Measurements from ENCODE around the gene RNF212B. TPM values are rescaled to one million over a fixed set of nuclear protein-coding genes. Genes with fewer than 3 reads are reported as not detected.
A peak's percentile ranks its signal among the peaks of the same experiment; 100 is the strongest.

Gene RNF212B
- total and polyA plus RNA-seq, 2 of the 13 experiments (the other 11 are each of a cell fraction or from before 2014, with no cell fraction given): 0.05 TPM; not detected in 1

DNA sequence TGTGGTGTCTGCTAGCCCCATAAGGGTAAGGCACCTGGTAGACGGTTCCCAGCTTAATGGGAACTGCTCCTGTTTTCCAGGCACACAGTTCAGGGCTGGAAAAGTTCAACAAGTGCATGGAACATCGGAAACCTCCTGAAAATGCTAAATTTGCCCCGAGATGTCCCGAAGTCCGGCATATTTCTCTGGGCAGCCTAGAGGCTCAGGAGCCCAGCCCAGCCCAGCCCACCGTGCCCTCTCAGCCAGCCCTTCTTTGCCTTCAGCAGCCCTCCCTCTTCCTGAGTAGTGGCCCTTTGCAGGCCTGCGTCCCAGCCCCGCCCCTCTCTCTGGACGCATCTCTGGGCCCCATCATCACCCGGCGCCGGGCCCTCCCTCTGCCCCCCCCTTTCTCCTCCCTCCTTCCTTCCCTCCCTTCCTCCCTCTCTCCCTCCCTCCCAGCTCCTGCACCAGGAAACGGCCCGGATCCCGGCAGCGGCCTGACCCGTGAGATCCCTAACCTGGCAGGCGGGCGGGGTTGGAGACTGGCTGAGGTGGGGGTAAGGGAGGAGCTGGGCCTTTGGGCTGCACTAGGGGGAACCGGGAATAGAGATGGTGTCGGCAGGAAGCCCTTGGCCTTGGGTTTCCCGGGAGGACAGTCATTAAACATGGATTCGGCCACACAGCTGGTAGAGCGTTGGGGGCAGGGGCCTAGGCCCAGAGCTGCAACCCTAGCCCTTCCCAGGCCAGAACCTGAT lies 68.8 kb downstream of the RNF212B start, which contains the start of gene BCL2L2 (continued):
- TF ChIP-seq, protein P1, sequence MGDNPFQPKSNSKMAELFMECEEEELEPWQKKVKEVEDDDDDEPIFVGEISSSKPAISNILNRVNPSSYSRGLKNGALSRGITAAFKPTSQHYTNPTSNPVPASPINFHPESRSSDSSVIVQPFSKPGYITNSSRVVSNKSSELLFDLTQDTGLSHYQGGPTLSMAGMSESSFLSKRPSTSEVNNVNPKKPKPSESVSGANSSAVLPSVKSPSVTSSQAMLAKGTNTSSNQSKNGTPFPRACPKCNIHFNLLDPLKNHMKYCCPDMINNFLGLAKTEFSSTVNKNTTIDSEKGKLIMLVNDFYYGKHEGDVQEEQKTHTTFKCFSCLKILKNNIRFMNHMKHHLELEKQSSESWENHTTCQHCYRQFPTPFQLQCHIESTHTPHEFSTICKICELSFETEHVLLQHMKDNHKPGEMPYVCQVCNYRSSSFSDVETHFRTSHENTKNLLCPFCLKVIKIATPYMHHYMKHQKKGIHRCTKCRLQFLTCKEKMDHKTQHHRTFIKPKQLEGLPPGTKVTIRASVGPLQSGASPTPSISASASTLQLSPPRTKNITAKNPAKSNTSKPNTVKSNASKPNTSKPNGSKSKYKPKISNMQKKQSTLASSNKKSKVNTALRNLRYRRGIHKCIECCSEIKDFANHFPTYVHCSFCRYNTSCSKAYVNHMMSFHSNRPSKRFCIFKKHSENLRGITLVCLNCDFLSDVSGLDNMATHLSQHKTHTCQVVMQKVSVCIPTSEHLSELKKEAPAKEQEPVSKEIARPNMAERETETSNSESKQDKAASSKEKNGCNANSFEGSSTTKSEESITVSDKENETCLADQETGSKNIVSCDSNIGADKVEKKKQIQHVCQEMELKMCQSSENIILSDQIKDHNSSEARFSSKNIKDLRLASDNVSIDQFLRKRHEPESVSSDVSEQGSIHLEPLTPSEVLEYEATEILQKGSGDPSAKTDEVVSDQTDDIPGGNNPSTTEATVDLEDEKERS (CRISPR knock-in tag; IDR thresholded peaks at IDR 0.05): peak; percentile 91
- TF ChIP-seq THYN1 (CRISPR knock-in tag; IDR thresholded peaks at IDR 0.05; ENCODE audit: borderline replicate concordance, low read depth) (peak; percentile 98; the same call in 1 of the 2 replicates), MEIS1 (CRISPR knock-in tag; IDR thresholded peaks at IDR 0.05; ENCODE audit: borderline replicate concordance) (peak; percentile 95), ZNF547 (CRISPR knock-in tag; IDR thresholded peaks at IDR 0.05) (peak; percentile 99), ESRRA (CRISPR knock-in tag; IDR thresholded peaks at IDR 0.05; ENCODE audit: low read depth) (peak; percentile 92), ZNF543 (CRISPR knock-in tag; IDR thresholded peaks at IDR 0.05) (peak; percentile 98), HNF4A (CRISPR knock-in tag; IDR thresholded peaks at IDR 0.05) (0 out of 2 replicates have a peak, but pooled peaks have one; percentile 3), ARID2 (CRISPR knock-in tag; IDR thresholded peaks at IDR 0.05; ENCODE audit: borderline replicate concordance) (peak; percentile 88), FOSL2 (CRISPR knock-in tag; IDR thresholded peaks at IDR 0.05) (peak; percentile 68), ZSCAN29 (CRISPR knock-in tag; conservative IDR thresholded peaks at IDR 0.05) (peak; percentile 90), NR2F1 (CRISPR knock-in tag; IDR thresholded peaks at IDR 0.05) (peak; percentile 13 to 37; a peak in 1 of 4 replicates), ZNF790 (CRISPR knock-in tag; IDR thresholded peaks at IDR 0.05; ENCODE audit: borderline replicate concordance) (peak; percentile 93; the same call in 1 of the 2 replicates)
- TF ChIP-seq, protein P2, sequence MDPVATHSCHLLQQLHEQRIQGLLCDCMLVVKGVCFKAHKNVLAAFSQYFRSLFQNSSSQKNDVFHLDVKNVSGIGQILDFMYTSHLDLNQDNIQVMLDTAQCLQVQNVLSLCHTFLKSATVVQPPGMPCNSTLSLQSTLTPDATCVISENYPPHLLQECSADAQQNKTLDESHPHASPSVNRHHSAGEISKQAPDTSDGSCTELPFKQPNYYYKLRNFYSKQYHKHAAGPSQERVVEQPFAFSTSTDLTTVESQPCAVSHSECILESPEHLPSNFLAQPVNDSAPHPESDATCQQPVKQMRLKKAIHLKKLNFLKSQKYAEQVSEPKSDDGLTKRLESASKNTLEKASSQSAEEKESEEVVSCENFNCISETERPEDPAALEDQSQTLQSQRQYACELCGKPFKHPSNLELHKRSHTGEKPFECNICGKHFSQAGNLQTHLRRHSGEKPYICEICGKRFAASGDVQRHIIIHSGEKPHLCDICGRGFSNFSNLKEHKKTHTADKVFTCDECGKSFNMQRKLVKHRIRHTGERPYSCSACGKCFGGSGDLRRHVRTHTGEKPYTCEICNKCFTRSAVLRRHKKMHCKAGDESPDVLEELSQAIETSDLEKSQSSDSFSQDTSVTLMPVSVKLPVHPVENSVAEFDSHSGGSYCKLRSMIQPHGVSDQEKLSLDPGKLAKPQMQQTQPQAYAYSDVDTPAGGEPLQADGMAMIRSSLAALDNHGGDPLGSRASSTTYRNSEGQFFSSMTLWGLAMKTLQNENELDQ (CRISPR knock-in tag; IDR thresholded peaks at IDR 0.05; ENCODE audit: borderline replicate concordance): 0 out of 2 replicates have a peak, but pooled peaks have one; percentile 42
- TF ChIP-seq, protein P3, sequence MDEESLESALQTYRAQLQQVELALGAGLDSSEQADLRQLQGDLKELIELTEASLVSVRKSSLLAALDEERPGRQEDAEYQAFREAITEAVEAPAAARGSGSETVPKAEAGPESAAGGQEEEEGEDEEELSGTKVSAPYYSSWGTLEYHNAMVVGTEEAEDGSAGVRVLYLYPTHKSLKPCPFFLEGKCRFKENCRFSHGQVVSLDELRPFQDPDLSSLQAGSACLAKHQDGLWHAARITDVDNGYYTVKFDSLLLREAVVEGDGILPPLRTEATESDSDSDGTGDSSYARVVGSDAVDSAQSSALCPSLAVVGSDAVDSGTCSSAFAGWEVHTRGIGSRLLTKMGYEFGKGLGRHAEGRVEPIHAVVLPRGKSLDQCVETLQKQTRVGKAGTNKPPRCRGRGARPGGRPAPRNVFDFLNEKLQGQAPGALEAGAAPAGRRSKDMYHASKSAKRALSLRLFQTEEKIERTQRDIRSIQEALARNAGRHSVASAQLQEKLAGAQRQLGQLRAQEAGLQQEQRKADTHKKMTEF (CRISPR knock-in tag; IDR thresholded peaks at IDR 0.05): peak; percentile 99

Measured in HepG2 (cell line).